Measurements from ENCODE around the gene GRIA4.
"Not testable (repeated sequence)": the region's sequence is repeated elsewhere in the genome, so short reads cannot be mapped to it uniquely, and the experiment has no call there.

Gene GRIA4

DNA sequence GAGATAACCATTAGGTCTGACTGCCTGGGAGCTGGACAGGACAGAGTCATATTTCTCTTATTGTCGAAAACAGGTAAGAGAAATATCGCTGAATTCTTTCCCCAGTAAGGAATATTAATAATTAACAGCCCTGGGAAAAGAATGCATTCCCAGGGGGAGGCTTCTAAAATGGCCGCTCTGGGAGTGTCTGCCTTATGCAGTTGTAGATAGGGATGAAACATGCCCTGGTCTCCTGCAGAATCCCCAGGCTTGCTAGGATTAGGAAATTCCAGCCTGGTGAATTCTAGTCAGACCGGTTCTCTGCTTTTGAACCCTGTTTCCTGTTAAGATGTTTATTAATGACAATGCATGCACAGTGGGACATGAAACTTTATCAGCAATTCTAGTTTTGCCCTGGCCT, 393.2 kb downstream of the GRIA4 start:
- not testable (repeated sequence) for DNase-seq (ENCODE audit: low spot score)

DNA sequence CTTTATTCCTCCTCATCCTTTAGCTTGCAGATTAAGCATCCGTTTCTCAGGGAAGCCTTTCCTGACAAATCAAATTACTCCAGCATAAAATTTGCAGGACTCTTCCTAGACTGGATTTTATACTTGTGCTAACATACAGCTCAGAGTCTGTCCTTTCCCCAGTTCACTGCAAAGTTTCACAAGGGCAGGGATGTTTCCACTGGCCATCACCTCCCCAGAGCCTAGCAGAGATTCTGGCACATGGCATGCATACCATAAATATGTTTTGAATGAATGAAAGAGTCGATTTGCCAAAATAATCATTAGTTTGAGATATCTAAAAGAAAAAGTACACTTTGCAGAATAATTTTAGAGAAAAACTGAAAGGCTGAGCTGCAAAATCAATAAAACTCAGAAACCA, 401.6 kb downstream of the GRIA4 start:
- no peak for DNase-seq (ENCODE audit: low spot score)

DNA sequence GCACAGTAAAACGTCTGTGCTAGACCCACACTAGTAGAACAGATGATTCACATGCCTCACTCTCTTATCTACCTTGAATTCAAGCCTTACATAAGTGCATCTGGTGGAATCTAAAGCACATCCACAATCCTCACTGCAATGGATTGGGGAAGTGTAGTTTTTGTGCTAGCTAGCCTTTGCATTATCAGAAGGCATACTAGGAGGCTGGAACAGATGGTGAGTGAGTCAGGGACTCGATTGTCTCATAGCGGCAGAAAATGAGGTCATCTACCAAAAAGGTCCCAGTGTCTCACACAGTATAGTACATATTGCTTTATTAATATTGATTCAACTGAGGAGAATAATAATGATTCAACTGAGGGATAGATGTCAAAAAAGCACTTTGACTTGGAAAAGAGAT, 402.9 kb downstream of the GRIA4 start:
- no peak for DNase-seq (ENCODE audit: low spot score)

GRCh38 chr11:106014035-106014434, 404.2 kb downstream of the GRIA4 start:
- no peak for DNase-seq (ENCODE audit: low spot score)

DNA sequence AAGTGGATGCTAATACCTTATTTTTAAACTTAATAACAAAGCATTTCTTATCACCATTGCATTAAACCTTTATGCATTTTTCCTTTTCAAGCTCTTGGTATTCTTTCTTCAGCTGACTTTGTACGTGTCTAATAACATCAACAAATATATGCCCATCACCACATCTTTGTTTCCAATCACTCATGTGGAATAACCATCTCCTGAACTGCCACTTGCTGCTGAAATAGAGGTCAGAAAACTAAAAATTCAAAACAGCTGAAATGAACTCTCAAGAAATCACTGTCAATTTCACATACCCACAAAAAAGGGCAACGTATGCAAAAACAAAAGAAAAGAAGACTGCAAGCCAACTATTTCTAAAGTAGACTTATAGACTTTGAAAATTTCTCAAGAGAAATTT, 404.7 kb downstream of the GRIA4 start:
- no peak for DNase-seq (ENCODE audit: low spot score)

DNA sequence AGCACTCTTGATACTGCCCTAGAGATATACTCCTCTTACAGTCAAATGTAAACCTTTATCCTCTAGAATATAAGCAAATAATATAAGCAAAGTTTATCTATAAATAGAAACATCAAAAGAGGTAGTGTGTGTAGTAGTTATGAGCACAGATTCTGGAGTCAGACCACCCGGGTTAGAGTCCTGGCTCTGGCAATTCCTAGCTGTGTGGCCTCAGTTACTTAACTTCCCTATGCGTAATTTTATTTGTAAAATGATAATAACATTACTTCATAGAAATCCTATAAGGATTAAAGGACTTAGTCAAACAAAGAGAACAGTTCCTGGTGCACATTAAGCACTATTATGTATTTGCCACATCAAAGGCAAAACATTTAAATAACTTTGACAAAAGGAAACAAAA, 405.2 kb downstream of the GRIA4 start:
- DNase-seq (ENCODE audit: low spot score), result no peak

DNA sequence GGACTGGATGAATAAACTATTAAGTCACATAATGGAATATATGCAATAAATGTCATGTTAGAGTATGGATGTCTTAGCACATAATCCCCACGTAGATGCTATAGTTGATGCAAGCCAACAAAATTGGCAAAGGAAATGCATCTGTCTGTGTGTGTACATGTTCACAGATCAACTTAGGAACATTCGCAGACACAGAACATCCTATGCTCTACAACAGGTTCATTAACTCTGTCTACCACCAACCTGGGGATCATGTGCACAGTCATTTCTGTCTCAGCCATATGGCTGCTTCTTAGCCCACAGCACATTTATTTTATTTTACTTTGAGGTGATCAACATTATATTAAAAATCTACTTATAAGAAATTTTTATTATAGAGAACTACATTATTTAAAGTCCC, 407.2 kb downstream of the GRIA4 start:
- no peak for DNase-seq (ENCODE audit: low spot score)

GRCh38 chr11:106021181-106021966, 411.5 kb downstream of the GRIA4 start:
- DNase-seq (ENCODE audit: low spot score), result no peak

DNA sequence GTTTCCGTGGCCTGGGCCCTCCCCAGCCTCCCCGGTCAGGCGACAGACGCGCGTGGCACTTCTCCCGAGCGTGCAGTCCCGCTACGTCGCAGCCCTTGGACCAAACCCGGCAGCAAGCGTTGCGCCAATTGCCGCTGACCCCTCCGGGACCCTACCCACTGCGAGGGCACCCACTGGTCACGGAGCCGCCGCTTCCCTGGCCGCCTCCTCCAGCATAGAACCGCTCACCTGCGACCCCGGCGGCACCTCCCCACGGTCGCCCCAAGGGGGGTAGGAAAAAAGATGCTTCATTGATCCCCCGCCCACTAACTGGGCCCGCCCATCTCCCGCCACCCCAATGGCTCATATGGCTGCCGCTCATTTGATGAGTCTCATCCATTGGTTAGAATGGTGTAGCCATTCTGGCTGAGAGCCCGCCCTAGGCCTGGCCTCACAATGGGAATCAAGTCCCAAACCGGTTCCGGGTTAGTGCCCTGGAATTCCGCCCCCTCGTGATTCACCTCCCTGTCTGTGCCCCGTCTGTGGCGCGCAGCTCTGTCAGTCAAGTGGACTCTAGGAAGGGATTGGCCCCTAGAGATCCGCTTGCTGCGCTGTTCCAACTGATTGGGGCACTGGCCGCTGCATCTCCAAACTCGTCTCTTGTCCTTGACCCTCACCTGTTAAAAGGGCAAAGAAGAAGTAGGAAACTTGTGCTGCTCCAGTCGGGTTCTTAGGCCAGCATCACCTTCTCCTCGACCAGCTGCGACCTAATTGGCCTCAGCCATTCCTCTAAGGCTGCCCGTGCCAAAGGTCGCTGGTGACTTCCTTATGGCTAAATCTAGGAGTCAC, 412.3 kb downstream of the GRIA4 start, which contains the start of gene MSANTD4:
Gene MSANTD4, minus strand, starts transcription at position 274 of the 828 bp plus-strand sequence. CDS start 11,323 bp downstream, outside the sequence.
- DNase-seq (ENCODE audit: low spot score), result peak; percentile 99

DNA sequence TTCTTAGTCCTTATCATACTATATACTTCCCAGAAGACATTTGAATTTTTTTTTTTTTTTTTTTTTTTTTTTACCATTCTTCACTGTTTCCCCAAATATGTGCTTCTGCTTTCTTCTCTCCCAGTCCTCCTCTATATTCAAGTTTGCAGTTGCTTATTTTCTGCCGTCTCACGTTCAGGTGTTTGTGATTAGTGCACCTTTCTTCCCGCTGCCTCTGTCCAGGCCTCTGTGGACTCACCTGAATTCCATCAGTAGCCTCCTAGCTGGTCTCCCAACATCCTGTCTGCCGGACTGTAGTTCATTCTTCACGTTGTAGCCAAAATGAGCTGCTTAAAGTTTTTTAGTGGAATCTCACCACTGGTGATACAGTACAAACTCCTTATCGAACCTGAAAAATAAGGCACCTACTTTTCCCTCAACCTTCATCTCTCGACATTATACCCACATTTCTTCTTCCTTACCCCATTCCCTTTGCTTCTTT, 413.0 kb downstream of the GRIA4 start:
- no peak for DNase-seq (ENCODE audit: low spot score)

DNA sequence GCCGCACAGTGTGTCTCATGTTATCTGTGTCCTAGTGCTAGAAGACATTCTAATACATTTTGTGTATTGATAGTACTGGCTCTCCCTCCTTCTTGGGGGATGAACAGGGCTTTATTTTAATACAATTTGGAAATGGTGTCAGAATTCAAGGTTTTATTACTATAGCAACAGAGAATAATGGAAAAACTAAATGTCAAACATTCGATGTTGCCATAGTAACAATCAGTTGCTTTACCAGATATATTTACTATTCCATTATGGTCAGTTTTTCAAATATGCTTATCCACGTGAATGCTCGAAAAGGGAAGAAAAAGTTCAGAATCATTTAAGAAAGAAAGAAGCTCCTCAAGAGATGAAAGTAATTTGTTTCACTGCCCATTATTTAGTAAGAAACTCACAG, 420.7 kb downstream of the GRIA4 start:
- no peak for DNase-seq (ENCODE audit: low spot score)

DNA sequence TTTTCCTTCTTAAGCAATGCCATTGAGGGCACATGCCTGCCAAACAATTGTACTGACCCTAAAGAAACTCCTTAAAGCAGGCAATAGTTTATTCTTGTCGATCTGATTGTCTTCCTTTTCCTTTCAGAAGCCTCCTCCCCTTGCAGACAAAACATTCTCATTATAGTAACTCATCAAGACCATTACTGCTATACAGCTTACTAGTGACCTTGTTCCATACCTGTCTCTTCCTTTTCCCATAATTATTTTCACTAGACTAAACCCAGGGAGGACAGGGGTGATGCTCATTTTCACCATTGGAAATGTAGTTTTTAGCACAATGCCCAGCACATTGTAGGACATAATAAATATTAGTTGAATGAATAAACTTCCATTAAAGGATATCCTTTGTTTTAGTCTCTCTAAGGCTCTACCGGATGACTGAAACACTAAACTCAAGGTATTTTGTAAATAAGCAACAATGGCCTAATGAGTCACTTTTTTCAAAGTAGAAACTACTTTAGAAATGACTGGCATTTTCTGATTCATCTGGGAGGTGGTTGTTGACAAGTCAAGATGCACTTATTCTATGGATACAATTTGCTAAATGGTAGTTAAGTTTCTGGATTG, 421.4 kb downstream of the GRIA4 start:
- DNase-seq (ENCODE audit: low spot score), result no peak

Measured in CD4-positive, alpha-beta T cell treated with Interleukin-15 for 4 hours (primary cell).